ENCODE results near the gene PPP2R5A.

PPP2R5A gene

DNA sequence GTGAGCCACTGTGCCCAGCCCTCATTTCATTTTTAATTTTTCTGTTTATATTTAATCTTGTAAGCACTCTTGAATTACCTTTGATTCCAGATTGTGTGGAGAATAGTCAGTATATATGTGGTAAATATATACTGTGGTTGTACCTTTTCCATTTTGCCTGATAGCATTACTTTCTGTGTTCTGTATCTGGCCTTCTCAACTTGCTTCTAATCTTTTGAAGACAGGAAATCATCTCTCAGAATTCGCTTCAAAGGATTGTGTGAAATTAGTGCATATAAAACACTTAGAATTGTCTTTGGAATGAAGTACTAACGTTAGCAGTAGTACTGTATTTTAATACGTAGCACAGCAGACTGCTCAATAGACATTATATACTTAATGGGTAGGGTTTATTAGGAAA, 37.9 kb downstream of the PPP2R5A start:
- DNase-seq = no peak

DNA sequence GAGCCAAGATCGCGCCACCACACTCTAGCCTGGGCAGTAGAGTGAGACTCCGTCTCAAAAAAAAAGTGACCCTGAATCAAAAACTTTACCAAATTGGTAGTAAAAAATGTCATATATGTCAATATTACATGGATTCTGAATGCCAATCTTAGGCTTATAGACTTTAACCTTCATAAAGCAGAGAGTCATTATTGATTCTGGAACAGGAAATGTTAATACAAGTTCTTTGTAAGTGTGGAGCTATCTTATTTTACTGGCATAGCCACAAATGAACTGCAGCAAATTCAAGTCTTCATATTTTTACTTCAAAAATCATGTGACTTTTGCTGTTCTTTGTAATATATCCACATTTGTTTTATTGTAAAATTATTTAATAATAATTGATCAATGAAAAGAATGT, 41.3 kb downstream of the PPP2R5A start:
- in situ Hi-C loops (cut with HindIII; ENCODE audit: low pct_ligation_motif_present, low pct_unique_long_range_greater_than_20kb, low sequenced_read_pairs) = no loop called here
- no peak for DNase-seq

More for the DNA sequence above, 37.9 kb downstream of the PPP2R5A start:
- in situ Hi-C loops (cut with HindIII; ENCODE audit: low pct_ligation_motif_present, low pct_unique_long_range_greater_than_20kb, low sequenced_read_pairs) = no loop called here

DNA sequence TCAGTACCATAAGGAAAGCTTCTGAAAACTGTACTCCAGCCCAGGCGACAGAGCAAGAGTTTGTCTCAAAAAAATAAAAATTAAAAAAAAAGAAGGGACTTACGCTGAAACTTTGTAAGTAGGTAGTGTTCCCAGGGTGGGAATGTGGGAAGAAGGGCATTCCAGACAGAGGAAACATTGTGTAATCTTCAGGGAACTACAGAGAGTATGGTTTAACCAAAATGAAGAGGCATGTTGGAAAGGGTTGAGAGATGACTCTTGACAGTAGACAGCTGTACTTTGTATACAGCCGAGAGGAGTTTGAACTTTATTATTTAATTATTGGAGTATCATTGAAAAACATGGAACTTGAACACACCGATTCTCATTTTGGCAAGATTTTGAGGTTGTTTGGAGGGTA, 43.0 kb downstream of the PPP2R5A start:
- DNase-seq = no peak
- in situ Hi-C loops (cut with HindIII; ENCODE audit: low pct_ligation_motif_present, low pct_unique_long_range_greater_than_20kb, low sequenced_read_pairs) = no loop called here

DNA sequence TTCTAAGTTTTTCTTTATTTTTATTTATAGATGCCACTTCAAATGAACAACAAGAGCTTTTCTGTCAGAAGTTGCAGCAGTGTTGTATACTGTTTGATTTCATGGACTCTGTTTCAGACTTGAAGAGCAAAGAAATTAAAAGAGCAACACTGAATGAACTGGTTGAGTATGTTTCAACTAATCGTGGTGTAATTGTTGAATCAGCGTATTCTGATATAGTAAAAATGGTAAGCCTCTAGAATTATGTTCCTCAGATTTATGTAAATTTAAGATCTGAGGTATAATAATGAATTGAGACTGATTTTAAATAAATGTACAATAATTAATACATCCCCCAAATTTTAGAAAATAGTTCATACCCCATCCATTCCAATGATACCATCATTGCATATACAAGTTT, 43.9 kb downstream of the PPP2R5A start:
- in situ Hi-C loops (cut with HindIII; ENCODE audit: low pct_ligation_motif_present, low pct_unique_long_range_greater_than_20kb, low sequenced_read_pairs) = no loop called here
- no peak for DNase-seq

DNA sequence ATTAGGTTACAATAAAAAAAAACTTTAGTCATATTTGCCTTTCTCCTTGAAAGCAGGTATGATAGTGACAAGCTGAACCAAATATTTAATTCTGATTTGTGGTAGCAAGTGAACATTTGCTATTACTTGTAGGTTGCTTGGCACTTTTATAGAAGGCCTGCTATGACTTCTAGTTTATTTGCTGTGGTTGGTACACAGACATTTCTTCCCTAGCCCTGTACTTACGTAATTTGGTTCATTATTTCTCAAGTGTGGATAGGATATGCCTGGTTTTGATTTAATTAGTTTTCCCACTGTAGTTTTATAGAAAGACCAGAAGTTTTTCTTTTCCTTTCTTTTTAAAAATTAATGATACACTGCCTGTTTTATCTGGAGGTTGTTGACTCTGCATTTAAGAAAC, 55.9 kb downstream of the PPP2R5A start:
- in situ Hi-C loops (cut with HindIII; ENCODE audit: low pct_ligation_motif_present, low pct_unique_long_range_greater_than_20kb, low sequenced_read_pairs) = no loop called here
- DNase-seq = no peak

DNA sequence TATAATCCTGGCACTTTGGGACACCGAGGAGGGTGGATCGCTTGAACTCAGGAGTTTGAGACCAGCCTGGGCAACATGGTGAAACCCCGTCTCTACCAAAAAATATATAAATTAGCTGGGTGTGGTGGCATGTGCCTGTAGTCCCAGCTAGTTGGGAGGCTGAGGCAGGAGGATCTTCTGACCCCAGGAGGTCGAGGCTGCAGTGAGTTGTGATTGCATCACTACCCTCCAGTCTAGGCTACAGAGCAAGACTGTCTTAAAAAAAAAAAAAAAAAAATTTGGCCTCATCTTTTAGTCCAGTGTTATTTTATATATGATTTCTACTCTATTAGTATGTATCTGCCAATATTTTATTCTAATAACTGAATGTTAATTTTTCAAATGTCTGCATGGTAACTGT, 59.7 kb downstream of the PPP2R5A start:
- in situ Hi-C loops (cut with HindIII; ENCODE audit: low pct_ligation_motif_present, low pct_unique_long_range_greater_than_20kb, low sequenced_read_pairs) = no loop called here
- DNase-seq = no peak

DNA sequence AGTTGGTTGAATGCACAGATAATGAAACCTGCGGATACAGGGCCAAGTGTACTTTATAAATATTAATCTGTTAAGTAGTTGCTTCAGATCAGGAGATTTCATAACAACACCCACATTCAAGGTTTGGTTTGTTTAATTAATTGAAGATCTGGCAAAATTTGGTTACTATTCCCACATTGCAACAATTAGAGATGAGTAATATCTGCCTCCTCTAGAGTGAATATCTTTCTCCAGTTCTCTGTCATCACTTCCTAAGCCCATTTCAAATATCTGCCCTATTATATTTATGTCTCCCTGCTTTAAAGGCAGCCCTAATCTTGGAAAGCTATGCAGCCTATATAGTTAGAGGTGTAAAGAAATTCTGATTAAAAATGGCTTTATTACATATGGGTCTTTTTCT, 61.4 kb downstream of the PPP2R5A start:
- in situ Hi-C loops (cut with HindIII; ENCODE audit: low pct_ligation_motif_present, low pct_unique_long_range_greater_than_20kb, low sequenced_read_pairs) = no loop called here
- no peak for DNase-seq

DNA sequence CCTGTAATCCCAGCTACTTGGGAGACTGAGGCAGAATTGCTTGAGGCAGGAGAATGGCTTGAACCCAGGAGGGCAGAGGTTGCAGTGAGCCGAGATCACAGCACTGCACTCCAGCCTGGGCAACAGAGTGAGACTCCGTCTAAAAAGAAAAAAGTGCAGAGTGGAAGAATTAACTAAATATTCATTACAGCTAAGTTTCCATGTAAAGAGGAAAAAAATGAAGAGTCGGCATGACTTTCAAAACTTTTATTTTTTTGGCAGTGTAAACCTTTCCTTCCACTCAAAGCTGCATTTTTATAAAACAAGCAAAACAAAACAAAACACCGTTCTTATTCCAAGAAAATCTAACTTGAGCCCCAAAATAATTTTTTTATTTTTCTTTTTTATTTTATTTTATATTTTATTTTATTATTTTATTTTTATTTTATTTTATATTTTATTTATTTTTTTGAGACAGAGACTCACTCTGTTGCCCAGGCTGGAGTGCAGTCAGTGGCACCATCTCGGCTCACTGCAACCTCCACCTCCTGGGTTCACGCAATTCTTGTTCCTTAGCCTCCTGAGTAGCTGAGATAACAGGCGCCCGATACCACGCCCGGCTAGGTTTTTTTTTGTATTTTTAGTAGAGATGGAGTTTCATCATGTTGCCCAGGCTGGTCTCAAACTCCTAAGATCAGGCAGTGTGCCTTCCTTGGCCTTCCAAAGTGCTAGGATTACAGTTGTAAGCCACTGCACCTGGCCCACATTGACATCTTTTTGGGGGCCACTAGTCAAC, 66.6 kb downstream of the PPP2R5A start:
- no peak for DNase-seq
- in situ Hi-C loops (cut with HindIII; ENCODE audit: low pct_ligation_motif_present, low pct_unique_long_range_greater_than_20kb, low sequenced_read_pairs) = no loop called here

DNA sequence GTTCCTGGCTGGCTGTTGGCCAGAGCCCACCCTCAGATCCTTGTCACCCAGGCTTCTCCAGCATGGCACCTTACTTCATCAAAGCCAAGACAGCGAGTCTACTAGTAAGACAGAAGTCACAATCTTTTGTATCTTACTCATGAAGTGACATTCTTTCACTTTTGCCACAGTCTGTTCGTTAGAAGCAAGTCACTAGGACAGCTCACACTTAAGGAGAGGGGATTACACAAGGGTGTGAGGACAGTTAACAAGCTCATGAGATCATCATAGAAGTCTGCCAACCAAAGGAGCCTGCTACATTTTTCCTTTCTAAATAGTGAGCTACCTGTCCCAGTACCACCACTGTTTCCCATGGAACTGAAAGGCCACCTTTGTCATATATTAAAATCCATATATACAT, 68.0 kb downstream of the PPP2R5A start:
- no peak for DNase-seq
- in situ Hi-C loops (cut with HindIII; ENCODE audit: low pct_ligation_motif_present, low pct_unique_long_range_greater_than_20kb, low sequenced_read_pairs) = no loop called here

DNA sequence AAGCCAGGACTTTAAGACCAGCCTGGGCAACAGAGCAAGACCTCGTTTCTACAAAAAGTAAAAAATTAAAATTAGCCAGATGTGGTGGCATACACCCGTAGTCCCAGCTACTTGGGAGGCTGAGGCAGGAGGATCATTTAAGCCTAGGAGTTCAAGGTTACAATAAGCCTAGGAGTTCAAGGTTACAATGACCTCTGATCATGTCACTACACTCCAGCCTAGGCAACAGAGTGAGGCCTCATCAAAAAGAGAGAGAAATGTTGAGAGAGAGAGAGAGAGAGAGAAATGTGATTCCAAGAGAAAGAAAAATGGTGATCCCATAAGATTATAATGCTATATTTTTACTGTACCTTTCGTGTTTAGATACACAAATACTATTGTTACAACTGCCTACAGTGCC, 69.3 kb downstream of the PPP2R5A start:
- in situ Hi-C loops (cut with HindIII; ENCODE audit: low pct_ligation_motif_present, low pct_unique_long_range_greater_than_20kb, low sequenced_read_pairs) = no loop called here

DNA sequence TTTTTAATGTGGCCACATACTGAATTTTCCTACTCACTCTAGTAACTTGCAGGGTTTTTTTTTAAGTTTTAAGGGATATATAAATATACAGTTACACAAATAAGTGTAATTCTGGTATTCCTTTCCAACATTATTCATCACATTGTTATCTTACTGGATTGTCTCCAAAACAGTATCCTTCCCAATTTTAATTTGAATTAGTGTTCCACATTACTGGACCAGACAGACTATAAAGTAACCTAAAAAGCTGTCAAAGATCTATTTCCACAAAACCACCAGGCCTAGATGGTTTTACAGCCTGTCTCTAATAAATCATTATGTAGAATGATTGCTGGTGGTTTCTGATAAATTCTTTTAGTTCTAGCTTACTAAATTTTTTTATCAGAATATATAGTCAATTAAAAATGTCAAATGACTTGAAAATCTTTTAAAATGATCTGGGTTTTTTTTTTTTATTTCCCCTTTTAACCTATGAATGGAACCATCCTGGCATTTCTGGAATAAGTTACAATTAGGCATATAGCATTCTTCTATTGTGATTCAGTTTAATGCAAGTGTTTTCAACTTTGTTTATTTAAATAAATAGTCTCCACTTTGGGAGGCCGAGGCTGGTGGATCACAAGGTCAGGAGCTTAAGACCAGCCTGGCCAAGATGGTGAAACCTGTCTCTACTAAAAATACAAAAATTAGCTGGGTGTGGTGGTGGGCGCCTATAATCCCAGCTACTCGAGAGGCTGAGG, 70.2 kb downstream of the PPP2R5A start:
- in situ Hi-C loops (cut with HindIII; ENCODE audit: low pct_ligation_motif_present, low pct_unique_long_range_greater_than_20kb, low sequenced_read_pairs) = no loop called here
- no peak for DNase-seq

More for the DNA sequence above, 69.3 kb downstream of the PPP2R5A start:
- no peak for DNase-seq

DNA sequence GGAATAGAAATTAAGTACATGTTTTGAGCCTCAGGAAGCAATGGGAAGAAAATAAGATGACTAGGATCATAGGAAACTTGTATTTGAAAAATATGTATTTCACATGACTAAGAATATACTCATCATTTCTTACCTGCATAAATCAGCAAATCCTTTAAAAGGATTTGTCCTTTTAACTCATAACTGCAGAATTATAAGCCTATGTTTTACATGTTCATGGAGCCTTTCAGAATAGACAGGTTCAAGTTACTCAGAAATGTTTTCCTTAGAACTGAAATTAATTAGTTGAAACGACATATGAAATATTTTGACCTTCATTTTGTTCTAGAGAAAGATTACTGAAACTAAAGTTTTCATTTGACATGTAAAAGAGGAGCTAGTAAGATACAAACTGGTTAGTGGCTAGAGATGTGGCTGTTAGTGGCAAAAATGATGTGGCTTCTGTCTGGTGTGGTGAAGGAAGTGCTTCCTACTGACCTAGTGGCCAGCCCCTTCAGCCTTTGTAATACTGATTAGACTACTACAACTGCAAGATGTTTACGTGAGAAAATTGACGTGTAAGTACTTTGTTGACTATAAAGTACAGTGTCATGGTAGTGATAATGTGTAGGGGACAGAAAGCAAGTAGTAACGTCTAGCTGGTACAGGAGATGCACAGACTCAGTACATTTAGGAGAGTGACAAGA, 74.7 kb downstream of the PPP2R5A start:
- in situ Hi-C loops (cut with HindIII; ENCODE audit: low pct_ligation_motif_present, low pct_unique_long_range_greater_than_20kb, low sequenced_read_pairs) = no loop called here
- DNase-seq = no peak

DNA sequence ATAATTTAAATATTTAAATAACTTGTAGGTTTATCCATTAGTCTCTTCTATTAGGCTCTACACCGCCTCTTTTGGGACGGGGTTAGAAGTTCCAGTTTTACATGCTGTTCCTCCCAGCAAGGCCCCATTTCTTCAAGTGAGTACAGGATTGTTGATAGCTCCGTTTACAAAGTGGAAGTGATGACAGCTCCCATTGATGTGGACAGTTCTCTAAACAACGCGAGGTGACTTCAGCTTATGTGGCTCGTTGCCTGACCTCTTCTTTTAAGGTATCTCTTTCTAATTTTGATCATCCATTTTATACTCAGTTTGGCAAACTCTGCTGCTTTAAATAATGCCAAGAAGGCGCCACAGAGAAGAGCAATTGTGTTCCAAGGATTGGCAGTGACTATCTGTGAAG, 79.8 kb downstream of the PPP2R5A start:
- DNase-seq = no peak
- in situ Hi-C loops (cut with HindIII; ENCODE audit: low pct_ligation_motif_present, low pct_unique_long_range_greater_than_20kb, low sequenced_read_pairs) = no loop called here

DNA sequence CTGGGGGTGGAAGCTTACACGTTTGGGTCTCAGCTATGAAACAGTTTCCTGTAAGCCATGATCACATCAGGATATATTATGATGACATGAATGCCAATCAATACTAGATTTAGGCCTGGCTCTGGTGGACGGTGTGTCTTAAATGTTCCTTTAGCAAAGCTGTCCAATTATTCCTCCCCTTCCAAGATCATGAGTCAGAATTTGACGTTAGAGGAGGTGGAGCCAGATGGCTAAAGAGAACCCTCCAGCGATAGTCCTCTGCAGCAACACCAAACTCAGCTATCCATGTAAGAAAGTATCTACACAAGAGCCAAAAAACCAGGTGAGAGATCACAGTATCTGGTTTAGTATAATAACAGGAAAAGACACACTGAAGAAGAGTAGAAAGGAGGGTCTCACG, 81.7 kb downstream of the PPP2R5A start:
- in situ Hi-C loops (cut with HindIII; ENCODE audit: low pct_ligation_motif_present, low pct_unique_long_range_greater_than_20kb, low sequenced_read_pairs) = no loop called here
- no peak for DNase-seq

DNA sequence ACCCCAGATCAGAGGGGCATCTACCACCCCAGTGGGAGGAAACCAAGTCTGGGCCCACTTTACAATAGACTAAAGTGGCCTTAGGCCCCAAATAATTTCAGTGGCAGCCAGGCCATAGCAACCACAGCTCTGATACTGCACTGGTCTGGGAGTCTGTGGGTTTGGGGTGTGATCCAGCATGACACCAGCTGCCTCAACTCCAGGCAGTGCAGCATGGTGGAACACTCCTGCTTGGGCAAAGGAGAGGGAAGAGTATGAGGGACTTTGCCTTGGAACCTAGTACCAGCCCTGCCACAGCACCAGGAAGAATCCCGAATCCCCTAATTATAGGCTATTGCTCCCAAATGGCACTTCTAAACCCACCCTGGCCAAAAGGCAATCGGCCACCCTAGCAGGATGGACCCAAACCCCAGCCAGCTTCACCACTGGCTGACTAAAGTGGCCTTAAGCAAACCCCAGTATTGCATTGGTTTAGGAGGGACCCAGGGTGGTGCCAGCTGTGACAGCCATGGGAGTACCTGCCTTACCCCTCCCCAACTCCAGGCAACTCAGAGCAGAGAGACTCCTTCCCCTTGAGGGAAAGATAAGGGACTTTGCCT, 82.4 kb downstream of the PPP2R5A start:
- no peak for DNase-seq
- in situ Hi-C loops (cut with HindIII; ENCODE audit: low pct_ligation_motif_present, low pct_unique_long_range_greater_than_20kb, low sequenced_read_pairs) = no loop called here

DNA sequence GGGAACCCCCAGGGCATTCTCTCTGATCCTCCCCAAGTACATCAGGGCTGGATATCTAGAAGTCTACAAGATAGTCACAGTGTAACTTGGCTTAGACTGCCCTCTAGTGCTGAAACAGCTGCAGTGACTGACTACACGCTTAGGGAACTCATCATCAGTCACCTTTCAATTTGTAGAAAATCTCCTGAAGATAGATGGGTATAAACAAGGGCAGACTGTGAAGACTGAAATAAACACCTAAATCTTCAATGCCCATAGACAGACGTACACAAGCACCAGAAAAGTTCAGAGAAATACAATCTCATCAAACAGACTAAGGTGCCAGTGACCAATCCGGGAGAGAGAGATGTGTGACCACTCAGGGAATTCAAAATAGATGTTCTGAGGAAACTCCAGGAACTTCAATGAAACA, 82.9 kb downstream of the PPP2R5A start:
- DNase-seq = peak; percentile 77
- in situ Hi-C loops (cut with HindIII; ENCODE audit: low pct_ligation_motif_present, low pct_unique_long_range_greater_than_20kb, low sequenced_read_pairs) = no loop called here

DNA sequence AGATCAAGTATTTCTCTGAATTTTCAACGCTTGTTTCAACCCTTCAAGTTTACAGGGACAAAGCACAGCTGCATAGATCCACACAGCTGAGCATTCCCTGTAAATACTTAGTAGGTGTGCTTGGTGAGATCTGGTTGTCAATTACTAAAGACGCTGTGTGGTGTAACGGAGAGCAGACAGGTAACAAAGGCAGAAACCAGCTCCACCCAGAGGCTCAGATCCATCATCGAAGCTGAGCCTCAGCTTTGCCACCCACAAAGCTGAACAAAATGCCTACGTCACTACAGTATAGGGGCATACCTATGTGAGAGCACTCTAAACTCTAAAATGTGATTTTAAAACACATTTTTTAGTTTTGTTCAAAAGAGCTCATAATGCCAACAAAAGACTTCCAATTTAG, 90.8 kb downstream of the PPP2R5A start:
- no peak for DNase-seq
- in situ Hi-C loops (cut with HindIII; ENCODE audit: low pct_ligation_motif_present, low pct_unique_long_range_greater_than_20kb, low sequenced_read_pairs) = no loop called here

DNA sequence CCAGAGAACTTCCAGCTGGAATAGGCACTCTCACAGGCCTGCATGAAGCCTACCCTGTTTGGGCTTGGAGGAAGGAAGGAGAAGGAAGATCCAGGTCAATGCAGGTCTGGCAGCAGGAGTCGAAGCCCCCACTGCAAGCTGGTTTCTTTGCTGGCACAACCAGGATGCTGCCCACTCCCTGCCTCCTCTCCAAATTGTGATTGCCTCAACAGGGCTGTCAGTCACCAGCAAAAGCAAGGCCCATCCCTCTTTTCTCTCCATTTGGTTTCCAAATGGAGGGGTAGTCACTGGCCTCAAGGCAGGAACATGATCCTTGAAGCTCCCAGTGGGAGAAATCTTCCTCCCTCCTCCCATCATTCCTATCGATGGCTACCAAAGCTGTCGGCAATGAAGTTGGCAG, 92.4 kb downstream of the PPP2R5A start:
- in situ Hi-C loops (cut with HindIII; ENCODE audit: low pct_ligation_motif_present, low pct_unique_long_range_greater_than_20kb, low sequenced_read_pairs) = no loop called here
- DNase-seq = no peak

DNA sequence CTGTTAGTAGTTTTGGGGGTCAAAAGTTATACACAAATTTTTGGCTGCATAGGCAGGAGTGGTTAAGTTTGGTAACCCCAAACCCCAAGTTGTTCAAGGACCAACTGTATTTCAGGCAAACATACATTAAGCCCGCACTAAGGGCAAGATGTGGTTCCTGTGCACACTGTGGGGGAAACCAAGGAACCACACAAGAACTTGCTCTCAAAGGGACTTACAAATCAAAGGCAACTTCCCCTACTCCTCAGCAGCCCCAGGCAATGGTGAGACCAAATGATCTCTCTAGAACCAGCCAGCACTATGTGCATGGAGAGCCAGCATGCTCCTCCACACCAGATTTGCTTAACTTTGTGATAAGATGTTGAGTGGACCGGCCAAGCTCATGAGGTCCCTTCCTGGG, 94.2 kb downstream of the PPP2R5A start:
- no peak for DNase-seq
- in situ Hi-C loops (cut with HindIII; ENCODE audit: low pct_ligation_motif_present, low pct_unique_long_range_greater_than_20kb, low sequenced_read_pairs) = no loop called here

Measured in ACHN (cell line).